SK-N-SH treated with all-trans-retinoic acid at 6 μM for 48 hours (cell line): ENCODE measurements around the gene COL15A1.
A peak's percentile ranks its signal among the peaks of the same experiment; 100 is the strongest.

Source experiments
- ATAC-seq: fragments of 200-7000 bp; cut with Tn5 transposase; 3 replicates; pipeline ENCODE4 v1.9.1; 2020; ENCODE audit warnings: mild to moderate bottlenecking, moderate library complexity
- ARNTL ChIP-seq: fragments of 450-650 bp; formaldehyde crosslinking; IDR thresholded peaks from 2 replicates; pipeline ENCODE4 v1.5.0; 2020; ENCODE audit warnings: low read depth, mild to moderate bottlenecking, moderate library complexity, borderline replicate concordance
- BACH2 ChIP-seq: fragments of 250-450 bp; sonication (Bioruptor Pico); IDR thresholded peaks from 2 replicates; pipeline ENCODE4 v1.9.0; 2021; ENCODE audit warnings: mild to moderate bottlenecking, borderline replicate concordance
- CREB5 ChIP-seq: fragments of 250-450 bp; sonication (Bioruptor Pico); IDR thresholded peaks from 2 replicates; pipeline ENCODE4 v1.5.1; 2020; ENCODE audit warnings: low read depth, mild to moderate bottlenecking, moderate library complexity
- CSDC2 ChIP-seq: fragments of 250-450 bp; sonication (Bioruptor Pico); IDR thresholded peaks from 2 replicates; pipeline ENCODE4 v1.5.0; 2020; ENCODE audit warnings: mild to moderate bottlenecking, moderate library complexity
- CSRNP3 ChIP-seq: fragments of 250-450 bp; sonication (Bioruptor Pico); IDR thresholded peaks from 2 replicates; pipeline ENCODE4 v1.5.1; 2021; ENCODE audit warnings: mild to moderate bottlenecking, moderate library complexity
- ESRRG ChIP-seq: fragments of 250-450 bp; sonication (Bioruptor Pico); IDR thresholded peaks from 2 replicates; pipeline ENCODE4 v1.6.1; 2021; ENCODE audit warnings: mild to moderate bottlenecking
- GLIS3 ChIP-seq: fragments of 250-450 bp; sonication (Bioruptor Pico); IDR thresholded peaks from 2 replicates; pipeline ENCODE4 v1.5.0; 2020; ENCODE audit warnings: mild to moderate bottlenecking, moderate library complexity
- ISL1 ChIP-seq: fragments of 250-450 bp; sonication (Bioruptor Pico); IDR thresholded peaks from 2 replicates; pipeline ENCODE4 v2.1.2; 2022; ENCODE audit warnings: mild to moderate bottlenecking, moderate library complexity
- OSR1 ChIP-seq: fragments of 250-450 bp; sonication (Bioruptor Pico); IDR thresholded peaks from 2 replicates; pipeline ENCODE4 v1.8.0; 2022; ENCODE audit warnings: moderate library complexity, mild to moderate bottlenecking, inconsistent platforms
- RARB ChIP-seq: fragments of 250-450 bp; sonication (Bioruptor Pico); IDR thresholded peaks from 2 replicates; pipeline ENCODE4 v1.8.0; 2021; ENCODE audit warnings: mild to moderate bottlenecking, moderate library complexity
- SNAI2 ChIP-seq: fragments of 250-450 bp; sonication (Bioruptor Pico); IDR thresholded peaks from 2 replicates; pipeline ENCODE4 v1.5.0; 2020; ENCODE audit warnings: mild to moderate bottlenecking, moderate library complexity
- TCF4 ChIP-seq: fragments of 250-450 bp; sonication (Bioruptor Pico); IDR thresholded peaks from 2 replicates; pipeline ENCODE4 v1.8.0; 2021; ENCODE audit warnings: mild to moderate bottlenecking, moderate library complexity, borderline replicate concordance
- TOX ChIP-seq: fragments of 250-450 bp; sonication (Bioruptor Pico); IDR thresholded peaks from 2 replicates; pipeline ENCODE4 v1.8.0; 2021; ENCODE audit warnings: mild to moderate bottlenecking, moderate library complexity, borderline replicate concordance
- ZFP30 ChIP-seq: fragments of 450-650 bp; formaldehyde crosslinking; IDR thresholded peaks from 2 replicates; pipeline ENCODE4 v1.5.0; 2022; ENCODE audit warnings: mild to moderate bottlenecking, moderate library complexity
- ZNF565 ChIP-seq: fragments of 450-650 bp; formaldehyde crosslinking; conservative IDR thresholded peaks from 2 replicates; pipeline ENCODE4 v1.5.0; 2020; ENCODE audit warnings: low read depth, mild to moderate bottlenecking, moderate library complexity
- ZNF70 ChIP-seq: fragments of 450-650 bp; formaldehyde crosslinking; IDR thresholded peaks from 2 replicates; pipeline ENCODE4 v1.5.0; 2020; ENCODE audit warnings: mild to moderate bottlenecking, moderate library complexity
- ZNF8 ChIP-seq: fragments of 450-650 bp; formaldehyde crosslinking; IDR thresholded peaks from 2 replicates; pipeline ENCODE4 v1.5.0; 2020; ENCODE audit warnings: mild to moderate bottlenecking, moderate library complexity
- TF ChIP-seq, protein P1 (sequence below): fragments of 250-450 bp; sonication (Bioruptor Pico); IDR thresholded peaks from 2 replicates; pipeline ENCODE4 v1.5.0; 2020; ENCODE audit warnings: mild to moderate bottlenecking, moderate library complexity

The COL15A1 gene

DNA sequence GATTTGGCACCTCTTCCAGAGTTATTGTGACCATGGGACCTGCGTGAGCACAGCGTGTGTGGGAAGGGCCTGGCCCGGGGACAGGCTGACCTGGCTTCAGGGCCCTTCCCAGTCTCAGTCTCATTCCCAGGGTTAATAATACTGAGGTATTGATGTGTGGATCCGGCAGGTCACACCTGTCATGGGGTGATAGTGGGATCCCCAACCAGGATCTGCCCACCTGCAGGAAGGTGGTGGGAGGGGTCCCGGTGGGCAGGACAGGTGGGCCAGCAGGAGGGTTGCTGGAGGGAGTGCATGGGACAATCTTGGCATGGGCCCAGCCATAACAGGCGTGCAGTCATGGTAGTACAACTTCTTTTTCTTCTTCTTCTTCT is 55.4 kb downstream of the COL15A1 start:
- no peak; the same call in 2 of the 3 replicates for ATAC-seq
- no peak for TF ChIP-seq GLIS3 (CRISPR knock-in tag)

- no peak for TF ChIP-seq CREB5 (CRISPR knock-in tag)
- TF ChIP-seq ZNF565 (CRISPR knock-in tag), result no peak
- TF ChIP-seq CSRNP3 (CRISPR knock-in tag), result no peak
- TF ChIP-seq ZNF8, result no peak
- TF ChIP-seq CSDC2 (CRISPR knock-in tag), result no peak
- no peak for TF ChIP-seq GLIS3 (CRISPR knock-in tag)
- peak; percentile 63 for ATAC-seq
Observed at GRCh38 chr9:99000476-99001395, 57.0 kb downstream of the COL15A1 start.

- ATAC-seq, result no peak
- TF ChIP-seq, protein P1, sequence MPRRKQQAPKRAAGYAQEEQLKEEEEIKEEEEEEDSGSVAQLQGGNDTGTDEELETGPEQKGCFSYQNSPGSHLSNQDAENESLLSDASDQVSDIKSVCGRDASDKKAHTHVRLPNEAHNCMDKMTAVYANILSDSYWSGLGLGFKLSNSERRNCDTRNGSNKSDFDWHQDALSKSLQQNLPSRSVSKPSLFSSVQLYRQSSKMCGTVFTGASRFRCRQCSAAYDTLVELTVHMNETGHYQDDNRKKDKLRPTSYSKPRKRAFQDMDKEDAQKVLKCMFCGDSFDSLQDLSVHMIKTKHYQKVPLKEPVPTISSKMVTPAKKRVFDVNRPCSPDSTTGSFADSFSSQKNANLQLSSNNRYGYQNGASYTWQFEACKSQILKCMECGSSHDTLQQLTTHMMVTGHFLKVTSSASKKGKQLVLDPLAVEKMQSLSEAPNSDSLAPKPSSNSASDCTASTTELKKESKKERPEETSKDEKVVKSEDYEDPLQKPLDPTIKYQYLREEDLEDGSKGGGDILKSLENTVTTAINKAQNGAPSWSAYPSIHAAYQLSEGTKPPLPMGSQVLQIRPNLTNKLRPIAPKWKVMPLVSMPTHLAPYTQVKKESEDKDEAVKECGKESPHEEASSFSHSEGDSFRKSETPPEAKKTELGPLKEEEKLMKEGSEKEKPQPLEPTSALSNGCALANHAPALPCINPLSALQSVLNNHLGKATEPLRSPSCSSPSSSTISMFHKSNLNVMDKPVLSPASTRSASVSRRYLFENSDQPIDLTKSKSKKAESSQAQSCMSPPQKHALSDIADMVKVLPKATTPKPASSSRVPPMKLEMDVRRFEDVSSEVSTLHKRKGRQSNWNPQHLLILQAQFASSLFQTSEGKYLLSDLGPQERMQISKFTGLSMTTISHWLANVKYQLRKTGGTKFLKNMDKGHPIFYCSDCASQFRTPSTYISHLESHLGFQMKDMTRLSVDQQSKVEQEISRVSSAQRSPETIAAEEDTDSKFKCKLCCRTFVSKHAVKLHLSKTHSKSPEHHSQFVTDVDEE (CRISPR knock-in tag), result no peak
- TF ChIP-seq ISL1 (CRISPR knock-in tag), result no peak
- no peak for TF ChIP-seq SNAI2 (CRISPR knock-in tag)
- no peak for TF ChIP-seq BACH2 (CRISPR knock-in tag)
- TF ChIP-seq ZNF8, result no peak
- no peak for TF ChIP-seq ZNF565 (CRISPR knock-in tag)
- TF ChIP-seq TOX (CRISPR knock-in tag), result no peak
- TF ChIP-seq GLIS3 (CRISPR knock-in tag), result no peak
- no peak for TF ChIP-seq OSR1 (CRISPR knock-in tag)
Observed at GRCh38 chr9:99001892-99002291, 58.2 kb downstream of the COL15A1 start.

DNA sequence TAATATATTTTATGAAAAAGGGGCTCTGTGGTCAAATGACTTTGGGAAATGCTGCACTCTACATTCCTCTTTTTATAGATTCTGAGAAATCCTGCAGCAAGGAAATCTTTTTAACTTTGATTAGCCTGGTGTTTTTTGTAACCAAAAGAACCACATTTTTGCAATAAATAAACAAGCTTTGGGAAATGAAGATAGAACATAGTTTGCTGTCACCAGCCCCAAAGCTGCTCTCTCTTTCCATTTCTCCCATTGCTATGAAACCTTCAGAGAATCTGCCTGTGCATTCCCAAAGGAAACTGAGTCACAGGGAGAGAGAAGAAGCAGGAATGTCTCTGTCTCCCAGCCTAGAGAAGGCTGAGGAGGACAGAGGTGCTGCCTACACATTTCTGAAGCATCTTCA is 59.0 kb downstream of the COL15A1 start:
- no peak for ATAC-seq
- TF ChIP-seq OSR1 (CRISPR knock-in tag) (no peak), ZFP30 (CRISPR knock-in tag) (no peak), ARNTL (CRISPR knock-in tag) (no peak), CSRNP3 (CRISPR knock-in tag) (no peak), RARB (CRISPR knock-in tag) (no peak), ESRRG (CRISPR knock-in tag) (no peak)

DNA sequence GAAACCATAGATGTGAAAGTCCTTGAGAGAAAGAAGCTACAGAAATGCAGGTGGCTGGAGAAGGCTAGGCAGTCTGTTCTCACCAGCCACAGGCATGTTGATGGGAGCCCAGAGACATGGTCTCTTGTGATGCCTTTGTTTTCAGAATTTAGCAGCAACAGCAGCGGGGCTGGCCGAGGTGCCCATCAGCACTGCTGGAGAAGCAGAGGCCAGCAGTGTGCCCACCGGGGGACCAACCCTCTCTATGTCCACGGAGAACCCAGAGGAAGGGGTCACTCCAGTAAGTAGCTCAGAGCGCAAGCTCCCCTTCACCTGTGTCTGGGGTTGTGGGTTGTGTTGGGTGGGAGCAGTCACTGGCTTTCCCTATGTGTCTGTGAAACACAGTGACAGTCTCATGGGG is 59.6 kb downstream of the COL15A1 start:
- ATAC-seq, result no peak
- no peak for TF ChIP-seq CSRNP3 (CRISPR knock-in tag)
- no peak for TF ChIP-seq ZNF70 (CRISPR knock-in tag)
- TF ChIP-seq TCF4 (CRISPR knock-in tag), result no peak
- TF ChIP-seq CREB5 (CRISPR knock-in tag), result no peak
- TF ChIP-seq OSR1 (CRISPR knock-in tag), result no peak
- no peak for TF ChIP-seq ZNF565 (CRISPR knock-in tag)
- TF ChIP-seq, all 23 proteins: peak for 0
